ENCODE results near the gene ABHD8. TPM values are rescaled to one million over a fixed set of nuclear protein-coding genes. Genes with fewer than 3 reads are reported as not detected.

Gene ABHD8
- total RNA-seq, 1 experiment from 2014 or later, result 5.2 TPM

DNA sequence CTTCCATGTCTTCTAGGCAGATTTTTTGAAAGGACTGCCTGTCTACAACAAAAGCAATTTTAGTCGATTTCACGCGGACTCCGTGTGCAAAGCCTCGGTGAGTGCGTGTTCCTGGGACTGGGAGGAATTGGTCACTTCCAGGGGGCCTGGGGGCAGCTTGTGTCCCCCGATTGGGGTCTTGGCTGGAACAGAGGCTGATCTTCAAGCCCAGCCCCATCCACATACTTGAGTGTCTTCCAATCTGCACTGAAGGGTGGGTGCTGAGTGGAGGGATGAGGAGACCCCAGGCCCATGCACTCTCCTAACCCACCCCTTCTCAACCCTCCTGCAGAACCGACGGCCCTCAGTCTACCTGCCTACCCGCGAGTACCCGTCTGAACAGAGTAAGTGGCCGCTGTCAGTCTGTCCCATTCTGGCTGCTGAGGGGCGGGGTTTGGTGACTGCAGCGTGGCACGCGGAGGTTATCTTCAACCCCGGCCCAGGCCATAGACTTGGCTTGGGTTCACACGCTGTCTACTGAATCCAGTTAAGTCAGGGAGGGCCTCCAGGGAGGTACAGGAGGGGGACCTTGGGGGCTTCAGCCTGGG is 10.9 kb upstream of the ABHD8 start:
- ChIA-PET CTCF (no interaction called here), RAD21 (ENCODE audit: low non-redundant PET in 1 of 2, low total read pairs in 2 of 2, uncharacterized antibody in 2 of 2, unreplicated experiment in 2 of 2) (no interaction called here), POLR2A (no interaction called here)
- BruUV-seq (replicated peaks), result no TSS peak
- peaks cover 37 to 51% of the 10 kb centered on the region in 2 experiments for H3K4me1 ChIP-seq (ENCODE audit: control insufficient read depth in 1 of 2, insufficient read depth in 2 of 2, low read length in 2 of 2)
- intact Hi-C loops (cut with micrococcal nuclease), result no loop called here
- no peaks in the 10 kb centered on the region for H3K9me2 ChIP-seq (ENCODE audit: insufficient read depth)
- H2AFZ ChIP-seq (ENCODE audit: low read depth, low read length, poor library complexity, severe bottlenecking), result no peak overlapping the region
- H4K20me1 ChIP-seq (ENCODE audit: insufficient read depth), result no peaks in the 10 kb centered on the region
- no peak overlapping the region for H3K4me3 ChIP-seq (replicated peaks in 1 of 2; ENCODE audit: low read depth in 1 of 2, low read length in 2 of 2)
- H3K9ac ChIP-seq (ENCODE audit: low read length), result no peak overlapping the region
- peak overlapping the region; percentile 24; the same call in 1 of the 2 replicates for H3K27ac ChIP-seq (ENCODE audit: low read depth, low read length)
- TF ChIP-seq CBX3 (IDR thresholded peaks at IDR 0.05; ENCODE audit: low read depth), result no peak
- TF ChIP-seq, protein P1, sequence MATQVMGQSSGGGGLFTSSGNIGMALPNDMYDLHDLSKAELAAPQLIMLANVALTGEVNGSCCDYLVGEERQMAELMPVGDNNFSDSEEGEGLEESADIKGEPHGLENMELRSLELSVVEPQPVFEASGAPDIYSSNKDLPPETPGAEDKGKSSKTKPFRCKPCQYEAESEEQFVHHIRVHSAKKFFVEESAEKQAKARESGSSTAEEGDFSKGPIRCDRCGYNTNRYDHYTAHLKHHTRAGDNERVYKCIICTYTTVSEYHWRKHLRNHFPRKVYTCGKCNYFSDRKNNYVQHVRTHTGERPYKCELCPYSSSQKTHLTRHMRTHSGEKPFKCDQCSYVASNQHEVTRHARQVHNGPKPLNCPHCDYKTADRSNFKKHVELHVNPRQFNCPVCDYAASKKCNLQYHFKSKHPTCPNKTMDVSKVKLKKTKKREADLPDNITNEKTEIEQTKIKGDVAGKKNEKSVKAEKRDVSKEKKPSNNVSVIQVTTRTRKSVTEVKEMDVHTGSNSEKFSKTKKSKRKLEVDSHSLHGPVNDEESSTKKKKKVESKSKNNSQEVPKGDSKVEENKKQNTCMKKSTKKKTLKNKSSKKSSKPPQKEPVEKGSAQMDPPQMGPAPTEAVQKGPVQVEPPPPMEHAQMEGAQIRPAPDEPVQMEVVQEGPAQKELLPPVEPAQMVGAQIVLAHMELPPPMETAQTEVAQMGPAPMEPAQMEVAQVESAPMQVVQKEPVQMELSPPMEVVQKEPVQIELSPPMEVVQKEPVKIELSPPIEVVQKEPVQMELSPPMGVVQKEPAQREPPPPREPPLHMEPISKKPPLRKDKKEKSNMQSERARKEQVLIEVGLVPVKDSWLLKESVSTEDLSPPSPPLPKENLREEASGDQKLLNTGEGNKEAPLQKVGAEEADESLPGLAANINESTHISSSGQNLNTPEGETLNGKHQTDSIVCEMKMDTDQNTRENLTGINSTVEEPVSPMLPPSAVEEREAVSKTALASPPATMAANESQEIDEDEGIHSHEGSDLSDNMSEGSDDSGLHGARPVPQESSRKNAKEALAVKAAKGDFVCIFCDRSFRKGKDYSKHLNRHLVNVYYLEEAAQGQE (IDR thresholded peaks at IDR 0.05; ENCODE audit: low read depth), result no peak
- TF ChIP-seq, protein P2, sequence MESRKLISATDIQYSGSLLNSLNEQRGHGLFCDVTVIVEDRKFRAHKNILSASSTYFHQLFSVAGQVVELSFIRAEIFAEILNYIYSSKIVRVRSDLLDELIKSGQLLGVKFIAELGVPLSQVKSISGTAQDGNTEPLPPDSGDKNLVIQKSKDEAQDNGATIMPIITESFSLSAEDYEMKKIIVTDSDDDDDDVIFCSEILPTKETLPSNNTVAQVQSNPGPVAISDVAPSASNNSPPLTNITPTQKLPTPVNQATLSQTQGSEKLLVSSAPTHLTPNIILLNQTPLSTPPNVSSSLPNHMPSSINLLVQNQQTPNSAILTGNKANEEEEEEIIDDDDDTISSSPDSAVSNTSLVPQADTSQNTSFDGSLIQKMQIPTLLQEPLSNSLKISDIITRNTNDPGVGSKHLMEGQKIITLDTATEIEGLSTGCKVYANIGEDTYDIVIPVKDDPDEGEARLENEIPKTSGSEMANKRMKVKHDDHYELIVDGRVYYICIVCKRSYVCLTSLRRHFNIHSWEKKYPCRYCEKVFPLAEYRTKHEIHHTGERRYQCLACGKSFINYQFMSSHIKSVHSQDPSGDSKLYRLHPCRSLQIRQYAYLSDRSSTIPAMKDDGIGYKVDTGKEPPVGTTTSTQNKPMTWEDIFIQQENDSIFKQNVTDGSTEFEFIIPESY (IDR thresholded peaks at IDR 0.05; ENCODE audit: extremely low read depth, insufficient replicate concordance, low read length), result no peak
- no peak for TF ChIP-seq EZH2phosphoT487 (IDR thresholded peaks at IDR 0.05; ENCODE audit: borderline replicate concordance)
- no peak for TF ChIP-seq RAD21 (IDR thresholded peaks at IDR 0.05; ENCODE audit: low read depth)
- TF ChIP-seq, protein P3, sequence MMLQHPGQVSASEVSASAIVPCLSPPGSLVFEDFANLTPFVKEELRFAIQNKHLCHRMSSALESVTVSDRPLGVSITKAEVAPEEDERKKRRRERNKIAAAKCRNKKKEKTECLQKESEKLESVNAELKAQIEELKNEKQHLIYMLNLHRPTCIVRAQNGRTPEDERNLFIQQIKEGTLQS (IDR thresholded peaks at IDR 0.05), result no peak
- TF ChIP-seq ELF1 (IDR thresholded peaks at IDR 0.05; ENCODE audit: borderline replicate concordance, low read depth), result no peak
- no peak for TF ChIP-seq CEBPB (IDR thresholded peaks at IDR 0.05; ENCODE audit: low read depth)
- TF ChIP-seq ZNF274 (IDR thresholded peaks at IDR 0.05; ENCODE audit: low read depth, low read length), result no peak
- TF ChIP-seq, protein P4, sequence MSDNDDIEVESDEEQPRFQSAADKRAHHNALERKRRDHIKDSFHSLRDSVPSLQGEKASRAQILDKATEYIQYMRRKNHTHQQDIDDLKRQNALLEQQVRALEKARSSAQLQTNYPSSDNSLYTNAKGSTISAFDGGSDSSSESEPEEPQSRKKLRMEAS (IDR thresholded peaks at IDR 0.05), result no peak
- no peak for TF ChIP-seq SP1 (IDR thresholded peaks at IDR 0.05; ENCODE audit: low read depth)
- TF ChIP-seq ZFX (IDR thresholded peaks at IDR 0.05), result no peak
- no peak for TF ChIP-seq POLR2A (IDR thresholded peaks at IDR 0.05; ENCODE audit: borderline replicate concordance, extremely low read depth, insufficient read depth, insufficient read length)
- TF ChIP-seq POLR2AphosphoS5 (IDR thresholded peaks at IDR 0.05; ENCODE audit: low read depth, low read length), result no peak
- TF ChIP-seq TCF7L2 (IDR thresholded peaks at IDR 0.05; ENCODE audit: borderline replicate concordance, extremely low read depth, insufficient read depth, insufficient read length), result no peak
- H3K9me3 ChIP-seq (ENCODE audit: control insufficient read depth in 1 of 2, insufficient read depth in 1 of 2, low read depth in 1 of 2, low read length in 2 of 2), result no peaks in the 10 kb centered on the region
- H3K4me2 ChIP-seq (ENCODE audit: low read length), result no peak overlapping the region
- DNase-seq (ENCODE audit: low read depth, low spot score) (no peak), ATAC-seq (no peak)
- H3K36me3 ChIP-seq (ENCODE audit: control insufficient read depth in 1 of 2, insufficient read depth in 2 of 2, low read length in 2 of 2), result peaks cover 8 to 19% of the 10 kb centered on the region in 2 experiments
- H3K79me2 ChIP-seq (ENCODE audit: insufficient read depth, low read length), result peaks cover 47% of the 10 kb centered on the region
- no peaks in the 10 kb centered on the region for H3K27me3 ChIP-seq (ENCODE audit: insufficient read depth, low read length)

All from HCT116 (cell line).